Measurements from ENCODE around the gene F7. TPM values are rescaled to one million over a fixed set of nuclear protein-coding genes. Genes with fewer than 3 reads are reported as not detected.
"Not testable (repeated sequence)": the region's sequence is repeated elsewhere in the genome, so short reads cannot be mapped to it uniquely, and the experiment has no call there.

F7 gene
- polyA plus RNA-seq, 1 donor, result 38.1 TPM

GRCh38 chr13:113079781-113080080, 25.9 kb upstream of the F7 start:
- H3K36me3 ChIP-seq (ENCODE audit: control insufficient read depth, insufficient read depth, low read length), result peaks cover 56% of the 10 kb centered on the region
- DNase-seq; H3K27ac ChIP-seq (ENCODE audit: low read length); H3K4me1 ChIP-seq (ENCODE audit: control insufficient read depth, insufficient read depth, low read length); H3K4me3 ChIP-seq (ENCODE audit: low read length); H3K27me3 ChIP-seq (ENCODE audit: control insufficient read depth, insufficient read depth, low read length); H3K9me3 ChIP-seq (ENCODE audit: control insufficient read depth, low read depth, low read length): not testable (repeated sequence)
- WGBS (ENCODE audit: insufficient coverage, low lambda C conversion rate), result 100% methylated on average over 1 of the region's 9 CpGs

DNA sequence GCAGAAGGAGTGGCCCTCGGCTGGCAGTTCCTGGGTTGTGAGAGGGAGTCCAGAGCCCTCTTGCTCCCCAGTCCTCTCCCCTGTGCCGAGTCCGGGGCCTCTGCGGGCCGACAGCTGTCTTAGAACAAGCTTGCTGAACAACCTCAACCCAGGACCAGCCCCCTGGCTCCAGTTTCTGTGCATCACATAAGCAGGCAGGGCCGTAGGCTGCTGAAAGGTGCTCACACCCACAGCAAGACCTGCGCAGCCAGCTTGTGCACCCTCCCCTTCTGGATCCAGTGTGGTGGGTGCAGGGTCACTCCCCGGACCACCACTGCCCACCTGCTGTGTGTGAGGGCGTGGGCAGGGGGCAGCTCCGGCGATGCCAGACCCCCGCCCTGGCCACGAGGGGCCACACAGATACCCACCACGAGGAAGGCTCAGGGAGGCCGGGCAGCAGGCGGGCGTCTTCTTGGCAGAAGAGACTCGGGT, 25.2 kb upstream of the F7 start:
- H3K4me3 ChIP-seq (ENCODE audit: low read length), result no peak overlapping the region
- no peaks in the 10 kb centered on the region for H3K27me3 ChIP-seq (ENCODE audit: control insufficient read depth, insufficient read depth, low read length)
- peaks cover 53% of the 10 kb centered on the region for H3K36me3 ChIP-seq (ENCODE audit: control insufficient read depth, insufficient read depth, low read length)
- no peak for DNase-seq
- peaks cover 8% of the 10 kb centered on the region for H3K9me3 ChIP-seq (ENCODE audit: control insufficient read depth, low read depth, low read length)
- no peaks in the 10 kb centered on the region for H3K4me1 ChIP-seq (ENCODE audit: control insufficient read depth, insufficient read depth, low read length)
- no CpG with 5 or more reads among the region's 18 CpGs for whole genome bisulfite sequencing (ENCODE audit: insufficient coverage, low lambda C conversion rate)
- no peak overlapping the region for H3K27ac ChIP-seq (ENCODE audit: low read length)

DNA sequence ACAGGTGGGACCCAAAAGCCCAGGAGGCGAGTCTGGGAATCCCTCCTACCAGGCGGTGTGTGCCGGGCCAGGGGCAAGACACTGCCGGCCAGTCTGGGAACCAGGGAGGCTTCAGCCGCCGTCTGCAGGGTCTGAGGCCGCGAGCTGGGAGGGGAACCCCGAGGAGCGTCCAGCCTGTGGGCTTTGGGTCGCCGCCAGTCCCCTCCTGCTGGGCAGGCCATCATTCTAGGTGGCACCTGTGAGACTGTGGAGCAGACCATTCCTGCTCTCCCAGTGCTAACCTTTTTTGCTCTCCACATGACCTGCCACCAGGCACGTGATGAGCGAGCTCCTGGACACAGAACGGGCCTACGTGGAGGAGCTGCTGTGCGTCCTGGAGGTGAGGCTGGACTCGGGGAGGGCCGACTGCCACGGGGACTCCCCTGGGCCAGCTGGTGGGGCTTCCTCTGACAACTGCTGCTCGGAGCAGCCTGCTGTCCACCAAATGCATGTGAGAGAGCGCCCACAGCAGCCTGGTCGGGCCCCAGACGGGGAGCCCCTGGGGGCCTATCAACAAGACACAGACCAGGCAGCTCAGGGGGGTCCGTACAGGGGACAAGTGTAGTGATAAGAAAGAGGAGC, 24.6 kb upstream of the F7 start:
- no peak for DNase-seq
- Histone ChIP-seq H3K27ac (ENCODE audit: low read length) (no peak overlapping the region), H3K27me3 (ENCODE audit: control insufficient read depth, insufficient read depth, low read length) (no peaks in the 10 kb centered on the region), H3K4me1 (ENCODE audit: control insufficient read depth, insufficient read depth, low read length) (no peaks in the 10 kb centered on the region), H3K36me3 (ENCODE audit: control insufficient read depth, insufficient read depth, low read length) (peaks cover 48% of the 10 kb centered on the region), H3K4me3 (ENCODE audit: low read length) (no peak overlapping the region), H3K9me3 (ENCODE audit: control insufficient read depth, low read depth, low read length) (peaks cover 8% of the 10 kb centered on the region)
- WGBS (ENCODE audit: insufficient coverage, low lambda C conversion rate), result no CpG with 5 or more reads among the region's 25 CpGs

DNA sequence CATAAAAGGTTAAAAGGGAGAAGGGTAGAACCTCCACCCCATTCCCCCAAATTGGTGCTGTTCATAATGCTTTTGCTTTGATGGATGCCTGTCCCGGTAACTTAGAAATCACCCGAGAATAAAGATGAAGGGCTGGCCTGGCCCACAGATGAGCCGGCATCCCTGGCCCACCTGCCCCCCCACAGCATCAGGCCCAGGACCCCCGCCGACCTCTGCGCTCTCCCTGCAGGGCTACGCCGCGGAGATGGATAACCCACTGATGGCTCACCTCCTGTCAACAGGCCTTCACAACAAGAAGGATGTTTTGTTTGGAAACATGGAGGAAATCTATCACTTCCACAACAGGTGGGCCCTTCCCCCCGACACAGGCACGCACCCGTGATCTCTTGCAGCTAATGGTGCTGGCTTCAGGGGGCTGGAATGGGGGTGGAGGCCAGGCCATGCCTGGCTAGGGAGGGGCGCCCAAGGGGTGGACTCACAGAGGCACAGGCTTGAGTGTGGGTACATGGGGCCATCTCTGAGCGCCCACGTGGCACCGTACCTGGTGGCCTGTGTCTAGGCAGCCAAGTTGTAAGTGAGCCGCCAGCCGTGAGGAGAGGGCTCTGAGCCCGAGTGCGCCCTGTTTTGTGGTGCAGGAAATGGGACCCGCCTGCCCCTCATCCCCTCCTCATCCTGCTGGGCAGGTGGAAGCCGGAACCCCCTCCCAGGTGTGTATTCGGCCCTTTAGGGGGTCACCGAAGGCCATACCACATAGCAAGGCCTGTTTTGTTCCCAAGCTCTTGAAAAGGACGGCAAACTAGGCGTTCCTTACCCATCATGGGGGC, 23.2 kb upstream of the F7 start:
- peaks cover 45% of the 10 kb centered on the region for H3K36me3 ChIP-seq (ENCODE audit: control insufficient read depth, insufficient read depth, low read length)

DNA sequence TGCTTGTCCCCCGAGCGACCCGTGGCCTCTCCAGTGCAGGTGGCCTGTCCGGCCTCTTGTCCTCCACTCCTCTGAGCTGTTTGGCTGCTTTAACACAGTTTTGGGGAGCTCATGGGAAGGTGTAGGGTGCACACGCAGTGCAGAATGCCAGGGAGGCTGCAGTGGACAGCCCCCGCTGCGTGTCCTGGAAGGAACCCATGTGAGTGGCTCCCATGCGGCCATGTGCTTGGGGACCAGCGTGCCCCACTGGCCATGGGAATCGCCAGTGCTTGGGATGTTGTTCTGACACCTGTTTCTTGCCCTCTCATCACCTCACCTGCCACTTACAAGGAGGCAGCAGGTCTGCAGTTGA, 22.6 kb upstream of the F7 start:
- Histone ChIP-seq H3K27me3 (ENCODE audit: control insufficient read depth, insufficient read depth, low read length) (no peaks in the 10 kb centered on the region), H3K36me3 (ENCODE audit: control insufficient read depth, insufficient read depth, low read length) (peaks cover 47% of the 10 kb centered on the region), H3K4me3 (ENCODE audit: low read length) (no peak overlapping the region), H3K4me1 (ENCODE audit: control insufficient read depth, insufficient read depth, low read length) (no peaks in the 10 kb centered on the region), H3K9me3 (ENCODE audit: control insufficient read depth, low read depth, low read length) (peaks cover 6% of the 10 kb centered on the region), H3K27ac (ENCODE audit: low read length) (no peak overlapping the region)
- no peak for DNase-seq
- no CpG with 5 or more reads among the region's 10 CpGs for WGBS (ENCODE audit: insufficient coverage, low lambda C conversion rate)

More for the DNA sequence above, 23.2 kb upstream of the F7 start:
- H3K4me3 ChIP-seq (ENCODE audit: low read length), result no peak overlapping the region
- H3K27me3 ChIP-seq (ENCODE audit: control insufficient read depth, insufficient read depth, low read length), result no peaks in the 10 kb centered on the region
- no CpG with 5 or more reads among the region's 26 CpGs for whole genome bisulfite sequencing (ENCODE audit: insufficient coverage, low lambda C conversion rate)
- H3K9me3 ChIP-seq (ENCODE audit: control insufficient read depth, low read depth, low read length), result peaks cover 6% of the 10 kb centered on the region
- no peak overlapping the region for H3K27ac ChIP-seq (ENCODE audit: low read length)
- DNase-seq, result no peak
- H3K4me1 ChIP-seq (ENCODE audit: control insufficient read depth, insufficient read depth, low read length), result no peaks in the 10 kb centered on the region

- no peak for DNase-seq
- Histone ChIP-seq H3K36me3 (ENCODE audit: control insufficient read depth, insufficient read depth, low read length) (peaks cover 51% of the 10 kb centered on the region), H3K27me3 (ENCODE audit: control insufficient read depth, insufficient read depth, low read length) (no peaks in the 10 kb centered on the region), H3K27ac (ENCODE audit: low read length) (no peak overlapping the region), H3K4me1 (ENCODE audit: control insufficient read depth, insufficient read depth, low read length) (no peaks in the 10 kb centered on the region), H3K4me3 (ENCODE audit: low read length) (no peak overlapping the region), H3K9me3 (ENCODE audit: control insufficient read depth, low read depth, low read length) (peaks cover 2% of the 10 kb centered on the region)
- WGBS (ENCODE audit: insufficient coverage, low lambda C conversion rate), result no CpG with 5 or more reads among the region's 18 CpGs
Observed at GRCh38 chr13:113083402-113084061, 22.1 kb upstream of the F7 start.

- Histone ChIP-seq H3K27me3 (ENCODE audit: control insufficient read depth, insufficient read depth, low read length) (no peaks in the 10 kb centered on the region), H3K4me1 (ENCODE audit: control insufficient read depth, insufficient read depth, low read length) (no peaks in the 10 kb centered on the region), H3K27ac (ENCODE audit: low read length) (no peak overlapping the region), H3K4me3 (ENCODE audit: low read length) (no peak overlapping the region), H3K36me3 (ENCODE audit: control insufficient read depth, insufficient read depth, low read length) (peaks cover 50% of the 10 kb centered on the region), H3K9me3 (ENCODE audit: control insufficient read depth, low read depth, low read length) (peaks cover 2% of the 10 kb centered on the region)
- WGBS (ENCODE audit: insufficient coverage, low lambda C conversion rate), result no CpG with 5 or more reads among the region's 25 CpGs
- DNase-seq, result no peak
Observed at GRCh38 chr13:113084094-113084942, 21.3 kb upstream of the F7 start.

GRCh38 chr13:113084943-113085540, 20.5 kb upstream of the F7 start:
- H3K4me3 ChIP-seq (ENCODE audit: low read length), result no peak overlapping the region
- DNase-seq, result no peak
- H3K27me3 ChIP-seq (ENCODE audit: control insufficient read depth, insufficient read depth, low read length), result no peaks in the 10 kb centered on the region
- no peaks in the 10 kb centered on the region for H3K4me1 ChIP-seq (ENCODE audit: control insufficient read depth, insufficient read depth, low read length)
- H3K9me3 ChIP-seq (ENCODE audit: control insufficient read depth, low read depth, low read length), result peaks cover 2% of the 10 kb centered on the region
- H3K27ac ChIP-seq (ENCODE audit: low read length), result no peak overlapping the region
- no CpG with 5 or more reads among the region's 24 CpGs for WGBS (ENCODE audit: insufficient coverage, low lambda C conversion rate)
- H3K36me3 ChIP-seq (ENCODE audit: control insufficient read depth, insufficient read depth, low read length), result peaks cover 56% of the 10 kb centered on the region

- Histone ChIP-seq H3K4me3 (ENCODE audit: low read length) (no peak overlapping the region), H3K27me3 (ENCODE audit: control insufficient read depth, insufficient read depth, low read length) (no peaks in the 10 kb centered on the region), H3K36me3 (ENCODE audit: control insufficient read depth, insufficient read depth, low read length) (peaks cover 50% of the 10 kb centered on the region), H3K9me3 (ENCODE audit: control insufficient read depth, low read depth, low read length) (peaks cover 2% of the 10 kb centered on the region), H3K27ac (ENCODE audit: low read length) (no peak overlapping the region), H3K4me1 (ENCODE audit: control insufficient read depth, insufficient read depth, low read length) (no peaks in the 10 kb centered on the region)
- no CpG with 5 or more reads among the region's 32 CpGs for WGBS (ENCODE audit: insufficient coverage, low lambda C conversion rate)
- DNase-seq, result no peak
Observed at GRCh38 chr13:113086031-113086750, 19.4 kb upstream of the F7 start.
